Adrenal gland (tissue), 5 donors: Measurements from ENCODE around the gene PITX1.

Experiments used
- POLR2A ChIP-seq, 2 donors: fragments of 450-650 bp; IDR thresholded peaks; one replicate each; pipeline ENCODE4 v1.6.1; 2017; ENCODE audit warnings: antibody characterized with exemption in 2 of 2, mild to moderate bottlenecking in 2 of 2, moderate library complexity in 1 of 2
- TF ChIP-seq, protein P1 (sequence below), 6 experiments: fragments of 450-650 bp in 4 of 6; fragments of 200-600 bp in 2 of 6; sonication (generic) in 1 of 6; IDR thresholded peaks; 1 replicate in 5 of 6; 2 replicates in 1 of 6; pipeline versions ENCODE4 v1.5.1 to v1.8.0; 2016 to 2021; ENCODE audit warnings: antibody characterized with exemption in 6 of 6, mild to moderate bottlenecking in 2 of 6, moderate library complexity in 1 of 6
- donor health status: DM: no; HTN: no; CAD: no.

- TF ChIP-seq, protein P1, sequence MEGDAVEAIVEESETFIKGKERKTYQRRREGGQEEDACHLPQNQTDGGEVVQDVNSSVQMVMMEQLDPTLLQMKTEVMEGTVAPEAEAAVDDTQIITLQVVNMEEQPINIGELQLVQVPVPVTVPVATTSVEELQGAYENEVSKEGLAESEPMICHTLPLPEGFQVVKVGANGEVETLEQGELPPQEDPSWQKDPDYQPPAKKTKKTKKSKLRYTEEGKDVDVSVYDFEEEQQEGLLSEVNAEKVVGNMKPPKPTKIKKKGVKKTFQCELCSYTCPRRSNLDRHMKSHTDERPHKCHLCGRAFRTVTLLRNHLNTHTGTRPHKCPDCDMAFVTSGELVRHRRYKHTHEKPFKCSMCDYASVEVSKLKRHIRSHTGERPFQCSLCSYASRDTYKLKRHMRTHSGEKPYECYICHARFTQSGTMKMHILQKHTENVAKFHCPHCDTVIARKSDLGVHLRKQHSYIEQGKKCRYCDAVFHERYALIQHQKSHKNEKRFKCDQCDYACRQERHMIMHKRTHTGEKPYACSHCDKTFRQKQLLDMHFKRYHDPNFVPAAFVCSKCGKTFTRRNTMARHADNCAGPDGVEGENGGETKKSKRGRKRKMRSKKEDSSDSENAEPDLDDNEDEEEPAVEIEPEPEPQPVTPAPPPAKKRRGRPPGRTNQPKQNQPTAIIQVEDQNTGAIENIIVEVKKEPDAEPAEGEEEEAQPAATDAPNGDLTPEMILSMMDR (IDR thresholded peaks at IDR 0.05): no peak
- TF ChIP-seq POLR2A (IDR thresholded peaks at IDR 0.05): no peak
Measured at GRCh38 chr5:135075621-135076020, 41.6 kb upstream of the PITX1 start.
